H9 (cell line): Measurements from ENCODE around the gene PODXL2. TPM values are rescaled to one million over a fixed set of nuclear protein-coding genes. Genes with fewer than 3 reads are reported as not detected.

ENCODE experiments used
- DNase-seq: peaks from one replicate; pipeline ENCODE4 v3.0.0-alpha.2; 2017
- H2AFZ ChIP-seq: one replicate; pipeline ENCODE4 v1.6.1; 2013; ENCODE audit warnings: mild to moderate bottlenecking, low read length, control low read depth, moderate library complexity
- H2AK5ac ChIP-seq: 2 replicates; pipeline ENCODE4 v1.6.1; 2013; ENCODE audit warnings: low read length, control low read depth, mixed read lengths; ENCODE audit not compliant: insufficient read length
- H2BK120ac ChIP-seq: one replicate; pipeline ENCODE4 v1.6.1; 2013; ENCODE audit warnings: low read depth, mild to moderate bottlenecking, low read length, control low read depth, inconsistent platforms; ENCODE audit not compliant: poor library complexity, severe bottlenecking
- H2BK12ac ChIP-seq: 2 replicates; pipeline ENCODE4 v1.6.1; 2013; ENCODE audit warnings: low read length, control low read depth, mixed read lengths, low read depth; ENCODE audit not compliant: insufficient read length
- H2BK15ac ChIP-seq: 2 replicates; pipeline ENCODE4 v1.6.1; 2013; ENCODE audit warnings: low read depth, low read length, control low read depth
- H2BK20ac ChIP-seq: one replicate; pipeline ENCODE4 v1.6.1; 2013; ENCODE audit warnings: low read depth, mild to moderate bottlenecking, low read length, control low read depth, inconsistent platforms; ENCODE audit not compliant: poor library complexity, severe bottlenecking
- H2BK5ac ChIP-seq: 2 replicates; pipeline ENCODE4 v1.6.1; 2013; ENCODE audit warnings: low read length, control low read depth, mixed read lengths; ENCODE audit not compliant: insufficient read length
- H3K14ac ChIP-seq: 2 replicates; pipeline ENCODE4 v1.6.1; 2013; ENCODE audit warnings: low read length, control low read depth; ENCODE audit not compliant: insufficient read depth
- H3K18ac ChIP-seq: 2 replicates; pipeline ENCODE4 v1.6.1; 2013; ENCODE audit warnings: low read depth, mild to moderate bottlenecking, mixed read lengths, low read length, control low read depth; ENCODE audit not compliant: insufficient read length
- H3K23ac ChIP-seq: 2 replicates; pipeline ENCODE4 v1.6.1; 2013; ENCODE audit warnings: low read length, control low read depth, mixed read lengths, low read depth; ENCODE audit not compliant: insufficient read length
- H3K23me2 ChIP-seq: 2 replicates; pipeline ENCODE4 v1.6.1; 2013; ENCODE audit warnings: low read depth, mild to moderate bottlenecking, mixed read lengths, low read length, control low read depth; ENCODE audit not compliant: insufficient read length, poor library complexity, severe bottlenecking
- H3K27ac ChIP-seq: 2 replicates; pipeline ENCODE4 v1.5.1; 2013; ENCODE audit warnings: low read length, control low read depth, mixed read lengths, low read depth; ENCODE audit not compliant: insufficient read length
- H3K27me3 ChIP-seq: 2 replicates; pipeline ENCODE4 v1.6.1; 2013; ENCODE audit warnings: low read length, control low read depth, inconsistent platforms; ENCODE audit not compliant: insufficient read depth
- H3K4ac ChIP-seq: 2 replicates; pipeline ENCODE4 v1.6.1; 2013; ENCODE audit warnings: low read depth, mild to moderate bottlenecking, control low read depth, inconsistent platforms, low read length, moderate library complexity
- H3K4me1 ChIP-seq: 2 replicates; pipeline ENCODE4 v1.6.1; 2013; ENCODE audit warnings: low read length, control low read depth, inconsistent platforms; ENCODE audit not compliant: insufficient read depth
- H3K4me2 ChIP-seq: 2 replicates; pipeline ENCODE4 v1.6.1; 2013; ENCODE audit warnings: low read length, control low read depth, mixed read lengths; ENCODE audit not compliant: insufficient read length, insufficient read depth
- H3K56ac ChIP-seq: 2 replicates; pipeline ENCODE4 v1.6.1; 2013; ENCODE audit warnings: low read depth, mild to moderate bottlenecking, mixed read lengths, low read length, control low read depth; ENCODE audit not compliant: insufficient read length
- H3K79me1 ChIP-seq: 2 replicates; pipeline ENCODE4 v1.6.1; 2013; ENCODE audit warnings: low read depth, mild to moderate bottlenecking, moderate library complexity, low read length, control low read depth, inconsistent platforms; ENCODE audit not compliant: insufficient read depth, poor library complexity, severe bottlenecking
- H3K79me2 ChIP-seq: 2 replicates; pipeline ENCODE4 v1.6.1; 2013; ENCODE audit warnings: low read length, control low read depth, inconsistent platforms; ENCODE audit not compliant: insufficient read depth
- H3K9ac ChIP-seq: 2 replicates; pipeline ENCODE4 v1.6.1; 2013; ENCODE audit warnings: low read length, control low read depth, mixed read lengths; ENCODE audit not compliant: insufficient read length; ENCODE audit errors: extremely low read depth
- H3K9me3 ChIP-seq: one replicate; pipeline ENCODE4 v1.6.1; 2013; ENCODE audit warnings: low read depth, low read length, inconsistent platforms; ENCODE audit not compliant: control insufficient read depth
- H3T11ph ChIP-seq: one replicate; pipeline ENCODE4 v1.6.1; 2013; ENCODE audit warnings: mild to moderate bottlenecking, low read length, control low read depth, inconsistent platforms
- H4K20me1 ChIP-seq: one replicate; pipeline ENCODE4 v1.6.1; 2013; ENCODE audit not compliant: control insufficient read depth, insufficient read length, insufficient read depth
- H4K5ac ChIP-seq: 2 replicates; pipeline ENCODE4 v1.6.1; 2013; ENCODE audit warnings: low read depth, mild to moderate bottlenecking, mixed read lengths, low read length, control low read depth; ENCODE audit not compliant: insufficient read length
- H4K8ac ChIP-seq: replicated peaks from 2 replicates; pipeline ENCODE4 v1.6.1; 2013; ENCODE audit warnings: low read length, control low read depth, mixed read lengths, low read depth; ENCODE audit not compliant: insufficient read length
- H4K91ac ChIP-seq: 2 replicates; pipeline ENCODE4 v1.6.1; 2013; ENCODE audit warnings: low read depth, mild to moderate bottlenecking, moderate library complexity, mixed read lengths, low read length, control low read depth; ENCODE audit not compliant: insufficient read length
- H3K27ac Mint-ChIP-seq, 3 experiments: 2 replicates in 2 of 3; 3 replicates in 1 of 3; pipeline ENCODE4 v1.8.0; 2020 to 2021; ENCODE audit warnings: mixed read lengths in 3 of 3, mild to moderate bottlenecking in 1 of 3, moderate library complexity in 1 of 3
- H3K27me3 Mint-ChIP-seq: 2 replicates; pipeline ENCODE4 v1.8.0; 2021; ENCODE audit warnings: low read depth, mild to moderate bottlenecking, moderate library complexity, mixed read lengths
- H3K36me3 Mint-ChIP-seq, 3 experiments: 2 replicates in 2 of 3; 3 replicates in 1 of 3; pipeline ENCODE4 v1.8.0; 2020 to 2021; ENCODE audit warnings: low read depth in 3 of 3, mixed read lengths in 3 of 3; ENCODE audit not compliant: insufficient read depth in 1 of 3
- H3K4me1 Mint-ChIP-seq, 2 experiments: 2 replicates each; pipeline ENCODE4 v1.8.0; 2020; ENCODE audit warnings: mixed read lengths in 2 of 2
- H3K4me3 Mint-ChIP-seq, 2 experiments: 2 replicates in 1 of 2; 3 replicates in 1 of 2; pipeline ENCODE4 v1.8.0; 2020 to 2021; ENCODE audit warnings: mild to moderate bottlenecking in 2 of 2, mixed read lengths in 2 of 2, moderate library complexity in 1 of 2
- H3K9me3 Mint-ChIP-seq, 2 experiments: 2 replicates in 1 of 2; 3 replicates in 1 of 2; pipeline ENCODE4 v1.8.0; 2020; ENCODE audit warnings: mild to moderate bottlenecking in 2 of 2, mixed read lengths in 2 of 2, moderate library complexity in 1 of 2
- CTCF ChIP-seq: fragments of 200-600 bp; sonication (generic); conservative IDR thresholded peaks from 3 replicates; pipeline ENCODE4 v1.8.0; 2021; ENCODE audit warnings: antibody characterized with exemption, mild to moderate bottlenecking
- WGBS: extraction: QIAGEN DNeasy Blood & Tissue Kit; methylation state at CpG from one replicate; pipeline ENCODE4 v1.1.7; 2013; ENCODE audit warnings: missing lambda C conversion rate, low lambda C conversion rate, mixed read lengths; ENCODE audit not compliant: insufficient read length; ENCODE audit errors: extremely low coverage; 5-methylcytosine and 5-hydroxymethylcytosine counted together
- total RNA-seq: library from RNA; stranded (reverse); gene quantifications from 2 replicates; pipeline ENCODE4 v1.2.1, GENCODE V29; 2021

Gene PODXL2
- total RNA-seq, 1 experiment from 2014 or later, result 24.6 TPM

- Histone ChIP-seq H3K14ac (no peak overlapping the region), H3K4me2 (no peak overlapping the region), H2AFZ (no peak overlapping the region), H4K20me1 (no peaks in the 10 kb centered on the region), H3K4me1 (no peaks in the 10 kb centered on the region), H3K9me3 (no peaks in the 10 kb centered on the region), H3K27me3 (no peaks in the 10 kb centered on the region), H3K79me2 (no peaks in the 10 kb centered on the region), H4K8ac (no peak overlapping the region), H3K18ac (no peak overlapping the region), H2BK20ac (no peak overlapping the region), H3T11ph (no peak overlapping the region), H2BK12ac (no peak overlapping the region), H3K79me1 (no peaks in the 10 kb centered on the region), H3K23ac (no peak overlapping the region), H4K5ac (no peak overlapping the region), H3K4ac (no peak overlapping the region), H4K91ac (no peak overlapping the region), H2BK15ac (no peak overlapping the region), H2BK5ac (no peak overlapping the region), H3K9ac (no peak overlapping the region), H3K56ac (no peak overlapping the region), H2AK5ac (no peak overlapping the region), H3K27ac (no peak overlapping the region), H3K23me2 (no peaks in the 10 kb centered on the region), H2BK120ac (no peak overlapping the region)
- Mint-ChIP-seq H3K4me1 (peaks cover 22 to 29% of the 10 kb centered on the region in 2 experiments), H3K36me3 (0 out of 7 replicates have a peak, but pooled peaks cover 0 to under 1% (median under 1%) of the 10 kb centered on the region in 3 experiments), H3K4me3 (no peak overlapping the region), H3K27me3 (peaks cover 9% of the 10 kb centered on the region), H3K27ac (no peak overlapping the region), H3K9me3 (peaks cover 3 to 7% of the 10 kb centered on the region in 2 experiments; a peak in 4 of 5 replicates)
- WGBS, result no CpG with 5 or more reads among the region's 2 CpGs
- DNase-seq, result no peak
- no peak for TF ChIP-seq CTCF
These were observed 79.9 kb downstream of the PODXL2 start for GRCh38 chr3:127708837-127709236.
